ENCODE measurements around the gene RELL1.
A peak's percentile ranks its signal among the peaks of the same experiment; 100 is the strongest.

Gene RELL1

DNA sequence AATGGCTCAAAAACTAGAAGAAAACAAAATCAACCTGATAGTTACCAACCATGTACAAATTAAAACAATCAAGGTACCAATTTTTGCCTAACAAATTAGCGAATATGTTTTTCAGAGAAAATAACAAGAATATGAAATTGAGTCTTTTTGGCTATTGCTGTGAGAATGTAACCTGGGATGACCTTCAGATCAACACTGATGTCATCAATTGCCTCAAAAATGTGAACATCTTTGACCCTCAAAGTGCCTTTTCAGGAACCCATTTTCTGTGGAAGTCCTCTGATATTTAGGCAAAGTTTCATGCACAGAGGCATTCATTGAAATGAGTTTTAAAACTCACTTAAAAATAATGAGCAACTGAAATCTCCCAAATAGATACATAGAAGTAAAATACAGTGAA, 6.1 kb downstream of the RELL1 start:
- TF ChIP-seq, protein P1, sequence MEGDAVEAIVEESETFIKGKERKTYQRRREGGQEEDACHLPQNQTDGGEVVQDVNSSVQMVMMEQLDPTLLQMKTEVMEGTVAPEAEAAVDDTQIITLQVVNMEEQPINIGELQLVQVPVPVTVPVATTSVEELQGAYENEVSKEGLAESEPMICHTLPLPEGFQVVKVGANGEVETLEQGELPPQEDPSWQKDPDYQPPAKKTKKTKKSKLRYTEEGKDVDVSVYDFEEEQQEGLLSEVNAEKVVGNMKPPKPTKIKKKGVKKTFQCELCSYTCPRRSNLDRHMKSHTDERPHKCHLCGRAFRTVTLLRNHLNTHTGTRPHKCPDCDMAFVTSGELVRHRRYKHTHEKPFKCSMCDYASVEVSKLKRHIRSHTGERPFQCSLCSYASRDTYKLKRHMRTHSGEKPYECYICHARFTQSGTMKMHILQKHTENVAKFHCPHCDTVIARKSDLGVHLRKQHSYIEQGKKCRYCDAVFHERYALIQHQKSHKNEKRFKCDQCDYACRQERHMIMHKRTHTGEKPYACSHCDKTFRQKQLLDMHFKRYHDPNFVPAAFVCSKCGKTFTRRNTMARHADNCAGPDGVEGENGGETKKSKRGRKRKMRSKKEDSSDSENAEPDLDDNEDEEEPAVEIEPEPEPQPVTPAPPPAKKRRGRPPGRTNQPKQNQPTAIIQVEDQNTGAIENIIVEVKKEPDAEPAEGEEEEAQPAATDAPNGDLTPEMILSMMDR (IDR thresholded peaks at IDR 0.05; ENCODE audit: control extremely low read depth, extremely low read depth, low read depth, missing control alignments): no peak
- POLR2A ChIA-PET: interaction anchor here (0.6 kb wide), 1 partner anchor 8 kb away, joined by 5 read pairs; no protein-coding TSS in a partner anchor
- CTCF ChIA-PET: no interaction called here
- DNase-seq (ENCODE audit: extremely low spot score): no peak

DNA sequence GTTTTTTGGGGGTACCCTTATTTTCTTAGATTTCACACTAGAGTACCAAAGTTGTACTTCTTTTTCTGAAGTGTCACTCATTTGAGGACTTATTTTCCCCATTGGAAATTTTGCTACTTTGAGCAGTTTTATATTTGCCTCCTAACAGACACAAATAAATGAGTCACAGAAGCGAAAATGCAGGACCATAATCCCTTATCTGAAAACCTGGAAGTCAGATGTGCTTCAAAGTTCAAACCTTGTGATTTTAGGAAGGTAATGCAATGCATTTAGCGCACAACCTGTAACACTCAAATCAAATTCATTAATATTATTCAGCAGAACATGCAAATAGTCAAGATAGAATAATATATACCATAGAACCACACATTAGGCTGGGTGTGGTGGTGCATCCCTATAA, 6.9 kb downstream of the RELL1 start:
- ChIA-PET POLR2A (no interaction called here), CTCF (no interaction called here)
- no peak for DNase-seq (ENCODE audit: extremely low spot score)
- TF ChIP-seq, protein P1 (IDR thresholded peaks at IDR 0.05; ENCODE audit: control extremely low read depth, extremely low read depth, low read depth, missing control alignments): no peak

DNA sequence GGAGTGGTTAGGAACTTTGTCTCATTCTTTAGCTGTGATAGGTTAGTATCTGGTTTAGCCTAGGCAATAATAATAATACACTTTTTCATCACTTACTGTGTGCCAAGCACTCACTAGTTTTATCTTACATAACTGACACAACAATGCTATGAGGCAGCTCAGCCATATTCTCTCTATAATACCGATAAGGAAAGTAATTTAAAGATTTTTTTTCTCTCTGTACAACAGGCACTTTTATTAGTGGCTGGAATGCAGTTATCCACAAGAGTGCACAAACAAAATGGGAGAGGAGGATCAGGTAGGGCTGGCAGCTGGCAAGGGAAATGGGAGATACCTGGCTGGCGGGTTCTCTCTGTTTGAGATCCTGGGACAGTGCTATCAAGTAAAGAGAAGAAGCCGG, 7.6 kb downstream of the RELL1 start:
- ChIA-PET POLR2A (no interaction called here), CTCF (no interaction called here)
- no peak for DNase-seq (ENCODE audit: extremely low spot score)
- TF ChIP-seq, protein P1 (IDR thresholded peaks at IDR 0.05; ENCODE audit: control extremely low read depth, extremely low read depth, low read depth, missing control alignments): no peak

DNA sequence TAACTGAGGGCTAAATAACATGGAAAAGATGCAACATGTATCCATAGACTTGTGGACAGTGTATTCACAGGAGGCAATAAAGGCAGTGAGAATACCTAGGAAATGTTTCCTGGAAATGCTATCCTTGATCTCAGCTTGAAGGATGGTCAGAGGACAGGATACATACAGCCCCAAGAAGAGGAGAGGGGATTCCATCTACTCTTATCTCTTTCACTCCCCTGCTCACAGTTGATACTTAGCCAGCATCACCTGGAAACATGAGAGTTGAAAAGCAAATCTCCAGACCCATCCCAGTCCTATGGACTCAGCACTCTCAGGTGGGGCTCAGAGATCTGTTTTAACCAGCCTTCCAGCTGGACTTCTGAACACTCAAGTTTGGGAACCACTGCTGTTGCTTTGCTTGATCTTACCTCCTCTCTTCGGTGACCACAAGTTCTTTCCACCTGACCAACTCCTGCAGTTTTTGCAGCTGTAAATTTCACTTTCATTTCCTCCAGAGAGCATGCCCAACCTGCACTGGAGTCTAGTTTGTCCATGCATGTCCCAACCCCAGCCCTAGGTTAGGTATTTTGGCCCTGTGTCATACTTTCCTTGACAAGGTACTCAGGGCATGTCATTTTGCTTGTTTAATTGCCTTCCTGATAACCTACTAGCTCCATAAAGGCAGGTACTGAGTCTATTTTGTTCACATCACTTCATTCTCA, 10.4 kb downstream of the RELL1 start:
- ChIA-PET CTCF (interaction anchor here (0.7 to 2.1 kb wide), 5 partner anchors 11 to 301 kb away, joined by 3 to 7 read pairs (median 4); partner anchors contain the start of gene RELL1), POLR2A (no interaction called here)
- DNase-seq (ENCODE audit: extremely low spot score): peak; percentile 58
- TF ChIP-seq, protein P1 (IDR thresholded peaks at IDR 0.05; ENCODE audit: control extremely low read depth, extremely low read depth, low read depth, missing control alignments): no peak

DNA sequence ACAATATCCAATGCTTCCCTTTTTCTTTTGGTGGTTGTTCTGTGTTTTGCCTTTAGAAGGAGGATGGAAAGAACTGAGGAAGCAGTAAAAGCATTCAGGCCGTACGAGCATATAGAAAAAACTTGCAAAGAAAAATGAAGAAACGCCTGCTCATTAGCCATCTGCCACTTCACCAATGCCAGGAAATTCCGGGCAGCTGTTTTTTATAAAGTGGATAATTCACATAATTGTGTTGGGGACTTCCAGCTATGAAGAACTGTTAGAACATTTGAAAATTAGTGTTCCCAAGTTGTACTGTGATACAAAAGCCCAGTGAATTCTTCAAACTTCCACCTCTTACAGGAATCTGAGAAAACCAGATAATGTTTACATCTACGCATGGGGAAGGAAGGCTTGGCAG, 11.7 kb downstream of the RELL1 start:
- TF ChIP-seq, protein P1 (IDR thresholded peaks at IDR 0.05; ENCODE audit: control extremely low read depth, extremely low read depth, low read depth, missing control alignments): no peak
- POLR2A ChIA-PET: no interaction called here
- CTCF ChIA-PET: interaction anchor here (2.1 kb wide), 1 partner anchor 71 kb away, joined by 7 read pairs; no protein-coding TSS in a partner anchor
- no peak for DNase-seq (ENCODE audit: extremely low spot score)

DNA sequence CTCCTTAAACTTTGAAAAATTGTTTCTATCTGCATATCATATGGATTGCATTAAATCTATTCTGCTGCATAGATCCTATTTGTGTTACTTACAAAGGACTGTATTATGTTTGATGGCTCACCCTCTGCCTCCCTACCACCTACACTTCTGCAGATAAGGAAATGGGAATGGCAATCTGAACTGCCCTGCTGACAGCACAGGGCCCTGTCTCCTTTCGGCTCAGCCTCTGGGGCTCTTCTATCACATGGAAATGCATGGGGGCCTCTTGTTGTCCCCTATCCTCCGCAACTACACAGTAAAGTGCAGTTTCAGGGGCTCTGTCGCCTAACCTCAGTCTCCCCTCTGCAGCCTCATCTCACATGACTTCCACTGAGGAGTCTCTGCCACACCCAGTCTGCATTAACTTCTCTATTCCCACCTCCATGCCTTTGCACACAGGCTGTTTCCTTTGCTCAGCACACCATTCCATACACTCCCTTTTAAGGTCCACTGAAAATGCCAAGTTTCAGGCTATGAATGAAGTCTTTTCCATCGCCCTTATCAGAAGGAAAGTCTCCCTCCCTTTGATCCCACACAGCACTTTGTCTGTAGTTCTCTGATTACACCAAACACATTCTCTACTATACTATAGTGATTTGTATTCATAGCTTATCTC, 12.5 kb downstream of the RELL1 start:
- ChIA-PET CTCF (interaction anchor here (2.1 kb wide), 1 partner anchor 71 kb away, joined by 7 read pairs; no protein-coding TSS in a partner anchor), POLR2A (no interaction called here)
- TF ChIP-seq, protein P1 (IDR thresholded peaks at IDR 0.05; ENCODE audit: control extremely low read depth, extremely low read depth, low read depth, missing control alignments): no peak
- no peak for DNase-seq (ENCODE audit: extremely low spot score)
